Activated CD4-positive, alpha-beta T cell treated with anti-CD3 and anti-CD28 coated beads, Interleukin-2, Interleukin-4, amounts not matched to agents 100 ng/mL and 50 ng/mL, durations not matched to agents 16 hours and 8 hours (primary cell): ENCODE results near the gene FOXP4.

ENCODE experiments used
- DNase-seq: peaks from one replicate; pipeline ENCODE4 v3.0.0-alpha.2; 2020; ENCODE audit warnings: low spot score

Gene FOXP4

GRCh38 chr6:41585605-41586004 is 39.4 kb downstream of the FOXP4 start:
- DNase-seq: no peak

GRCh38 chr6:41586252-41587007 is 40.2 kb downstream of the FOXP4 start:
- DNase-seq: no peak

DNA sequence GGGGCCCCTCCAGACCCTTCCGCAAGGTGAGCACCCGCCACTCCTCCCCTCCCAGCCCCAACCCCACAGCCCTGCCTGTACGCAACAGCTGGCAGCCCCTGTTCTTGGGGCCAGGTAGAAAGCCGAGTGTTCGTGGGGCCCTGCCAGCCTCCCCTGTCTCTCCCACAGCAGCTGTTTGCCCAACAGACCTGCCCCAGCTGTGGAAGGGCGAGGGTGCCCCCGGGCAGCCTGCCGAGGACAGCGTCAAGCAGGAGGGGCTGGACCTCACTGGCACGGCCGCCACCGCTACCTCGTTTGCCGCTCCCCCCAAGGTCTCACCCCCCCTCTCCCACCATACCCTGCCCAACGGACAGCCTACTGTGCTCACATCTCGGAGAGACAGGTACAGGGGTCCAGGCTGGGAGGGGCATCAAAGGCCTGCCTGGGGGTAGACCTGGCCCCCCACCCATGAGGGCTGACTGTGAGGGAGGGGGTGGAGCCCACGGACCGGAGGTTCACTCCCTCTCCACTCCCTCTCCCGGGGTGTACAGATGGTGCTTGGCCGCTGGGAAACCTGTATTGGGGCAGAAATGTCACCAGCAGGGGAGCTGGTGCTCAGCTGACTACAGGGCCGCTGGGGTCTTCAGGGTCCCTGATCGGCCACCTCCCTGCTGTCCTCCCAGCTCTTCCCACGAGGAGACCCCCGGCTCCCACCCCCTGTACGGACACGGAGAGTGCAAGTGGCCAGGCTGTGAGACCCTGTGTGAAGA is 41.1 kb downstream of the FOXP4 start:
- no peak for DNase-seq

DNA sequence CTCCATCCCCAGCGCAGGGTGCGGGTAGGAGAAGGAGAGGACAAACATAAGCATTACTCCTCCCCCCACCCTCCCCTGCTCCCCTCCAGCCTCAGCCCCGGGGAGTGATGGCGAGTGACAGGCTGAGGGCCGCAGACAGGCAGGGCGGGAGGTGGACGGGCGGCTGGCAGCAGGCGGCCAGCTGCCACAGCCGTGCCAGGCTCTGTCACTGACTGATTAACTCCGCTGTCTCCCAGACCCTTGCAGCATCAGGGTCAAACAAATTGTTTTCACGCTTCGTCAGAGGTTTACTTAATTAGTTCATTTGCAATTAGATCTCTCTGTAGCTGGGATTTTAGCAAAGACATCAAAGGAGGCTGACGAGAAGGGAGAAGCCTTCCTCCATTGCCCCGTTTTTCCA is 41.9 kb downstream of the FOXP4 start:
- DNase-seq: no peak

DNA sequence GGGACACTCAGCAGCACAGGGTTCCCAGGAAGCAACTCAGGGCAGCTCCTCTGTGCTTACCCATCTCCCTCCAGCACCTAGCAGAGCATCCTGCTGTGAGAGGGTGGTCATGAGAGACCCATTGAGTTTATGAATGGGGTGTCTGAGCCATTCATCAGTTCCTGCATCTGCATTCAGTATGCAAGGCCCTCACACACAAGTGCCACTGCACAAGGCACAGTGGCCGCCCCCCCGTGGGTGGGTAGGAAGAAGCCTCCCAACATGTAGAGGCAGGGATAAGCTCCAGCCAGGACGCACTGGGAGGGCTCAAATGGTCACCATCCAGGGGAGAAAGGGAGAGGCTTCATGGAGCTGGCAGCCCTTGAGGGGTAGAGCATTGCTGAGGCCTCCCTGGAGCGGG is 43.0 kb downstream of the FOXP4 start:
- no peak for DNase-seq

GRCh38 chr6:41589636-41590622 is 43.7 kb downstream of the FOXP4 start:
- no peak for DNase-seq

DNA sequence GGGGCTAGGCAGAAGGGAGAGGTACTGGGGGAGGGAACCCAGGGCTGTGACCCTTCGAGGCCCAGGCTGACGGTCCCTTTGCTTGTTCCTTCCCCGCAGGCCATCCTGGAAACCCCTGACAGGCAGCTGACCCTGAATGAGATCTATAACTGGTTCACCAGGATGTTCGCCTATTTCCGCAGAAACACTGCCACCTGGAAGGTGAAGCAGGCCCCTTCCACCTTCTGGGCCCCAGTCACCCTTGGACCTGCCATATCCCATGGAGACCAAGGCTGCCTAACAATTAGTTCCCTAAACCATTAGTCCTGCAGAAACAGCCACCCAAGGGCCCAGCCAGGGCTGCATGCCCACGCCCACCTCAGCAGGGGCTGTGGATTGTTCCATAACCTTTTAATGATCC is 44.9 kb downstream of the FOXP4 start:
- no peak for DNase-seq

- peak; percentile 79 for DNase-seq
Measured at GRCh38 chr6:41591859-41592502, 45.8 kb downstream of the FOXP4 start.

DNA sequence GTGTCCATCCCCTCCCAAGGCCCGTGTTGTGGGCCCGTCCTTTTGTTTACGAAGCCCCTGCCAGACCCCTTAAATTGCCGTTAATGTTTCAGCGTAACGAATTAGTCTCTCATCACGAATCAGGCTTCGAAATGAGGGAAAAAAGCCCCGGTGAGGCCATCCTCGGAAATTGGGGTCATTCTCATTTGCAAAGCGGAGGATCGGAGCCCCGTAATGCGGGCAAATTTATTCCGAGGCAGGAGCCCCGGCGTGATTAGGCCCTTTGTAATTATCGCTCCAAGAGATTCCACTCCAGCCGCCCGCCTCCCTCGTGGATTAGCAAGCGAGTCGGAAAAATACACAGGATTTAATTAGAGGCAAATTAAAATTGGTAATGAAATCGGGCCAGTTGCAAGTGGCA is 47.2 kb downstream of the FOXP4 start:
- DNase-seq: no peak

DNA sequence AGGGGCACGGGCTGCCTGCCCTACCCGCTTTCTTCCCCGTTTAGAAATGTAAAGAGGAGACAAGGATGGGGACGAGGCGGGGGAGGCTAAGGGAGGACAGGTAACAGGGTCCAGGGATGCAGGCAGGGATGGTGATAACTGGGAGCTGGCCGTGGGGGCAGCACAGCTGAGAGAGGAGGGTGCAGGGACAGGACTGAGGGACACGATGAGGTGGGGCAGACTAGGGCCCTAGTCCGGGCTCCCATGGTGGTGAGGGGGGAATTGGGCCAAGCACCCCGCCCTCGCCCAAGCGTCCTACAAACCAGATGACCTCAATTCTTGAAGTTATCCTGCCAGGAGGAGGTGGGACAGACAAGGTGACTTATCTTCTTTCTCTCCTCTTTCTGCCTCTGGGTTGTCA is 47.7 kb downstream of the FOXP4 start:
- DNase-seq: no peak

DNA sequence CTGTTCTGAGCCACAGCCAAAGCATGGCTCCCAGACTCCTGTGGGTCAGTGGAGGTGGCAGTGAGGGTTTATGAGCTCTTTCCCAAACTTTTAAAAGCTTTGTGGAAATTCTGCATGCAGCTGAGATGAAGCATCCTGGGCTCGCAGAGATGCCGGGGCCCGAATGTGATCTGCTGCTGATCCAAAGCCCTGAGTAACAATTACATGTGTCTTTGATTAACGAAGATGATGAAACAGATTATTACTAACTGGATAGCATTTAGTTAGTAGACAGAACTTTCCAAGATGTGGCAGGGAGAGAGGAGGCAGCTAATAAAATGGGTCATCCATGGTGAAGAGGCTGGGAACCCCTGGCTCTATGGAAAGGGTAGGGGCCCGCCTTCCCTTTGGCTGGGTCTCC is 48.1 kb downstream of the FOXP4 start:
- no peak for DNase-seq

- no peak for DNase-seq
Measured at GRCh38 chr6:41594766-41595165, 48.6 kb downstream of the FOXP4 start.

- no peak for DNase-seq
Measured at GRCh38 chr6:41595166-41595565, 49.0 kb downstream of the FOXP4 start.

DNA sequence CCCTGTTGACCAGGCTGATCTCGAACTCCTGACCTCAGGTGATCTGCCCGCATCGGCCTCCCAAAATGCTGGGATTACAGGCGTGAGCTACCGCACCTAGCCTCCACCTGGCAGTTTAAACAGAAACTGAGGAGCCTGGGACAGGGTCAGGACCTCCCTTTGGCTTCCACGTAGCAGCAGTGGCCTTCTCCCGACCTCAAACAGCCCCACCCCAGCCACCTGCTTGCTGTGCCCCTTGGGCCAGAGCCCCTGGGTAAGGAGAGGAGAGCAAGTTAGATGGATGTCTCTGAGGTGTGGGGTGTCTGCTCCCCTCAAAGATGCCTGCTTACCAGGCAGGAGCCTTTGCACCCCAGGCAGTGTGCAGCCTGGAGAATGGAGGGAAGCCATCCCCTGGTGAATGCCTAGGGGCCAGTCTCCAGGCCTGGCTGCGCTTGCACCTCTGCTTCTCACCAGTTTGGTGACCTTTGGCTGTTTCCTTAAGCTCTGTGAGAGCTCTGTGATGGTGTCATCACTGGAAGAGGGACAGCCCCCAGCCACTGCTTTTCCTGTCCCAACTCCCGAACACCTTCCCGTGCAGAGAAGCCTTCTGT is 50.0 kb downstream of the FOXP4 start:
- no peak for DNase-seq

DNA sequence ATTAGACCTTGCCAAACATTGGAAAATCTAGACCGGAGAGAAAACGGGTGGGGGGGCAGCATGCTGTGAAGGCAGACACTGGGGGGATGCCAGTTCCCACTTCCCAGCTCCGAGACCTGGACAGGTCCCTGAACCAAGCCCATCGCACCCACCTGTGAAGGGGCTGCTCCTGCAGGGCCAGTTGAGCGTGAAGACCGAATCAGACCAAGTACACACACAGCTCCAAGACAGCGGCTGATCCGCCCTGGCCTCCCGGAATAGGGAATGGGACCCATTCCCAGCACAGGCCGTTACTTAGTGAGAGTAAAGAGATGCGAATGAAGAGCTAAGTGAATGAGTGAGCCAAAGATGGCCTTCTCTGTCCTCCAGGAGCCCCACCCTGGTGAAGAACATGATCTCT is 50.6 kb downstream of the FOXP4 start:
- no peak for DNase-seq

DNA sequence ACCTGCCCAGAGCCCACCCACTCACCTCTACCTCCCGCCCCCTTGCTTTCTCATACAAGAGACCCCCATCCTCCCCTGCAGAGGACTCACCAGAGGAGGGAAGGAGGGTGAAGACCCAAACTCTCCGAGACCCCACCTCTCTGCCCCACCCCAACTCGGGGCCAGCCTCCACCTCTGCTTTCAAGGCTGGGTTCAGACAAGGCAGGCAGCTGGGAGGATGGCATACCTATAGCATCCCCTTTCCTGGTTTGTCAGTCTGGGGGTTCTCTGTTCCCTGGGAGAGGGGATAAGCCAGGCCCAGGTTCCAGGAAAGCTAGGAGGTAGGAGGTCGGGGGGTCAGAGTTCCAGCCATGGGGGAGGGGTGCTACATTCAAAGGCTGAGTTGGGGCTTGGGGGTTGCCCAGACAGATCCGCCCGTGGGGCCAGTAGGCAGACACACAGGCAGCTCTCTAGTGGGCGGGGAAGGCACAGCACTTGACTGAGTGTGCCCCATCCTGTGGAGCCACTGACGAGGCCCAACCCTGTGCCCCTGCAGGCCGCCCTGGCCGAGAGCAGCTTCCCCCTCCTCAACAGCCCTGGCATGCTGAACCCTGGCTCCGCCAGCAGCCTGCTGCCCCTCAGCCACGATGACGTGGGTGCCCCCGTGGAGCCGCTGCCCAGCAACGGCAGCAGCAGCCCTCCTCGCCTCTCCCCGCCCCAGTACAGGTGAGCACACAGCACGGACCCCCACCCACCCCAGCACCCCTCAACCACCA is 51.2 kb downstream of the FOXP4 start:
- DNase-seq: no peak

DNA sequence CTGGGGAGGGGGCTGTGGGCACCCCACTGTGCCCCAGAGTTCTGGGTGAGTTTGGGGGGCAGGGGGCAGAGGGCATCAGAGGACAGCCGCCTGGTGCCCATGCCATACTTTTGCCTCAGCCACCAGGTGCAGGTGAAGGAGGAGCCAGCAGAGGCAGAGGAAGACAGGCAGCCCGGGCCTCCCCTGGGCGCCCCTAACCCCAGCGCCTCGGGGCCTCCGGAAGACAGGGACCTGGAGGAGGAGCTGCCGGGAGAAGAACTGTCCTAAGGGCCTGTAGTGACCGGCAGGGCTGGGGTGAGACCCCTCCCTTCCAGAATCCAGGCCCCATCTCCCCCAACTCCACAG is 52.5 kb downstream of the FOXP4 start:
- no peak for DNase-seq

GRCh38 chr6:41599015-41599851 is 53.1 kb downstream of the FOXP4 start:
- no peak for DNase-seq

GRCh38 chr6:41599852-41600445 is 53.8 kb downstream of the FOXP4 start:
- DNase-seq: no peak
